Nephron (organoid): ENCODE results near the gene SH3GLB1.
A peak's percentile ranks its signal among the peaks of the same experiment; 100 is the strongest.
"Not testable (repeated sequence)": the region's sequence is repeated elsewhere in the genome, so short reads cannot be mapped to it uniquely, and the experiment has no call there.

ENCODE experiments used
- H3K27ac Mint-ChIP-seq, 3 experiments: 2 replicates each; pipeline ENCODE4 v1.8.0; 2020; ENCODE audit warnings: mixed read lengths in 3 of 3, mild to moderate bottlenecking in 2 of 3, moderate library complexity in 1 of 3
- H3K27me3 Mint-ChIP-seq: 2 replicates; pipeline ENCODE4 v1.8.0; 2021; ENCODE audit warnings: low read depth, mild to moderate bottlenecking, moderate library complexity, mixed read lengths
- H3K36me3 Mint-ChIP-seq: 2 replicates; pipeline ENCODE4 v1.8.0; 2020; ENCODE audit warnings: low read depth, mixed read lengths
- H3K4me1 Mint-ChIP-seq: 2 replicates; pipeline ENCODE4 v1.8.0; 2020; ENCODE audit warnings: mixed read lengths
- H3K4me3 Mint-ChIP-seq, 3 experiments: 2 replicates each; pipeline ENCODE4 v1.8.0; 2020; ENCODE audit warnings: mild to moderate bottlenecking in 3 of 3, mixed read lengths in 3 of 3, moderate library complexity in 2 of 3
- H3K9me3 Mint-ChIP-seq: 2 replicates; pipeline ENCODE4 v1.8.0; 2020; ENCODE audit warnings: mixed read lengths
- CTCF ChIP-seq, 3 experiments: fragments of 200-600 bp; sonication (generic); IDR thresholded peaks; one replicate each; pipeline ENCODE4 v1.5.0; 2021; ENCODE audit warnings: antibody characterized with exemption in 3 of 3; ENCODE audit not compliant: unreplicated experiment in 3 of 3

The SH3GLB1 gene

DNA sequence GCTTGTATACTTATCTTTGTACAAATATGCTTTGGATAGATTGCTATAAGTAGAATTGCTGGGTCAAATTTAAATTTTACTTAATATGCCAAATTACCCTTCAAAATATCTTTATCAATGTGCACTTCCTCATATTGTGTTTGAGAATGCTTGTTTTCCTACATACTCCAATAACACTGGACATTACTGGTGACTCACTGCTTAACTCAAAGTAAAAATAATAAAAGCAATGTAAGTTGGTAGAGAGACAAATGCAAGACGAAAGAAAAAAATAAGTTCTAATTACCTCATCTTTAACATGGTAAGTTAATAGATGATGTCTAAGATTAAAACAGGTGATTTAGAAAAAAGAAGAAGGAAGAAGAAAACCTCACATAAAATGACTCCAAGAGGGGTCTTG, 7.9 kb upstream of the SH3GLB1 start:
- no peak for TF ChIP-seq CTCF (IDR thresholded peaks at IDR 0.05; ENCODE audit: unreplicated experiment in 3 of 3)
- no peak overlapping the region for H3K4me3 Mint-ChIP-seq
- no peaks in the 10 kb centered on the region for H3K36me3 Mint-ChIP-seq

GRCh38 chr1:86699186-86699585, 5.2 kb upstream of the SH3GLB1 start:
- no peak for TF ChIP-seq CTCF (IDR thresholded peaks at IDR 0.05; ENCODE audit: unreplicated experiment in 3 of 3)
- H3K9me3 Mint-ChIP-seq: no peaks in the 10 kb centered on the region
- H3K36me3 Mint-ChIP-seq: no peaks in the 10 kb centered on the region
- H3K4me1 Mint-ChIP-seq: peaks cover 7% of the 10 kb centered on the region
- no peak overlapping the region for H3K4me3 Mint-ChIP-seq
- peaks cover 13% of the 10 kb centered on the region for H3K27me3 Mint-ChIP-seq
- no peak overlapping the region for H3K27ac Mint-ChIP-seq

More for the DNA sequence above, 7.9 kb upstream of the SH3GLB1 start:
- no peak overlapping the region for H3K27ac Mint-ChIP-seq
- no peaks in the 10 kb centered on the region for H3K9me3 Mint-ChIP-seq
- peaks cover 6% of the 10 kb centered on the region for H3K27me3 Mint-ChIP-seq
- H3K4me1 Mint-ChIP-seq: no peaks in the 10 kb centered on the region

GRCh38 chr1:86701731-86702130, 2.6 kb upstream of the SH3GLB1 start:
- Mint-ChIP-seq H3K4me1 (peaks cover 19% of the 10 kb centered on the region), H3K36me3 (no peaks in the 10 kb centered on the region), H3K27ac (no peak overlapping the region), H3K9me3 (no peaks in the 10 kb centered on the region), H3K27me3 (peaks cover 8% of the 10 kb centered on the region), H3K4me3 (peak overlapping the region; percentile 32 to 66 (median 44))
- TF ChIP-seq CTCF (IDR thresholded peaks at IDR 0.05; ENCODE audit: unreplicated experiment in 3 of 3): no peak

DNA sequence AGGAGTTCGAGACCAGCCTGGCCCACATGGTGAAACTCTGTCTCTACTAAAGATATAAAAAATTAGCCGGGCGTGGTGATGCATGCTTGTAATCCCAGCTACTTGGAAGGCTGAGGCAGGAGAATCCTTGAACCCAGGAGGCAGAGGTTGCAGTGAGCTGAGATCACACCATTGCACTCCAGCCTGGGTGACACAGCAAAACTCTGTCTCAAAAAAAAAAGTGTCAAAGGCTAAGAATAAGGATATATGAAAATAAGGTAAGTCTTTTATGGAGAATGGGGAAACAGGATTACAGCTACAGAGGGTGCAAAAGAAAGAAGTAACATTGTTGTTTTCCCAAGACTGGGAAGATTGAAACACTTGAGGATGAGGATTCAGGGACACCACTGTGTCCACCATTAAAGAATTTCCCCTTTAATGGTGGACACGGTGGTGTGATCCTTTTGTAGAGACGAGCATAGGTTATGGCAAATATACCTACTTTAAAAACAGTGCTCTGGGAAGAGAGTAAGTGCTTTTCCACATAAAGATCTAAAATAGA, 1.4 kb upstream of the SH3GLB1 start:
- H3K36me3 Mint-ChIP-seq, H3K27me3 Mint-ChIP-seq, H3K9me3 Mint-ChIP-seq: not testable (repeated sequence)
- Mint-ChIP-seq H3K27ac (peak overlapping the region; percentile 90 to 100 (median 95)), H3K4me3 (peak overlapping the region; percentile 90 to 93 (median 90)), H3K4me1 (peaks cover 28% of the 10 kb centered on the region)

GRCh38 chr1:86703696-86704457, 499 bp upstream of the SH3GLB1 start:
- peaks cover 8% of the 10 kb centered on the region for H3K27me3 Mint-ChIP-seq
- no peaks in the 10 kb centered on the region for H3K9me3 Mint-ChIP-seq
- H3K4me1 Mint-ChIP-seq: peaks cover 29% of the 10 kb centered on the region
- TF ChIP-seq CTCF (IDR thresholded peaks at IDR 0.05; ENCODE audit: unreplicated experiment in 3 of 3): no peak
- H3K4me3 Mint-ChIP-seq: peak overlapping the region; percentile 90 to 93 (median 90)
- H3K36me3 Mint-ChIP-seq: peaks cover 7% of the 10 kb centered on the region
- peak overlapping the region; percentile 90 to 100 (median 95) for H3K27ac Mint-ChIP-seq

- H3K4me1 Mint-ChIP-seq: peaks cover 34% of the 10 kb centered on the region
- peaks cover 10% of the 10 kb centered on the region for H3K36me3 Mint-ChIP-seq
- TF ChIP-seq CTCF (IDR thresholded peaks at IDR 0.05; ENCODE audit: unreplicated experiment in 3 of 3): no peak
- peak overlapping the region; percentile 95 to 100 (median 99) for H3K27ac Mint-ChIP-seq
- no peaks in the 10 kb centered on the region for H3K9me3 Mint-ChIP-seq
- H3K4me3 Mint-ChIP-seq: peak overlapping the region; percentile 99
- H3K27me3 Mint-ChIP-seq: peaks cover 8% of the 10 kb centered on the region
Measured at GRCh38 chr1:86704972-86705664, 742 bp downstream of the SH3GLB1 start.
